ENCODE results near the gene KIAA0753. TPM values are rescaled to one million over a fixed set of nuclear protein-coding genes. Genes with fewer than 3 reads are reported as not detected.
A peak's percentile ranks its signal among the peaks of the same experiment; 100 is the strongest.

Gene KIAA0753
- total and polyA plus RNA-seq, 4 donors, result 5.3 to 31.9 (median 12.8) TPM

DNA sequence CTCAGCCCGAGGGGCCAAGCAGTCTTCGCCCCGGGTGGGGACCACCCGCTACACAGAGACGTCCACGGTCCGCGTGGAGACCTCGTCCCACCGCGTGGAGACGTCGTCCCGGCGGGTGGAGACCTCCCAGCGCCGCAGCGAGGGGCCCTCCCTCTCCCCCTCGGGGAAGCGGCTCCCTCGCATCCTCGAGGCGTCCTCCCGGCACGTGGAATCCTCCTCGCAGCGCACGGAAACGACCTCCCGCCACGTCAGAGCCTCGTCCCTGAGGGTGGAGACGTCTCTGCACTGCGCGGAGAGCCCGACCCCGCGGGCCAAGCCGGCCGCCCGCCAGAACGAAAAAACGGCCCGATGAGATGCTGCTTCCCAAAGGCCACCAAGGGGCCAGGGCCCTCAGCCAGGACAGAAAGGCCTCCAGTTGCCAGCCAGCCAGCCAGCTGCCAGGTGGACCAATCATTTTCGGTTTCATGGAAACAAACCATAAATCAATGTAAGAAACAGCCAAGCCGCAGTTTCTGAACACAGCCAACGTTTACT lies 11.5 kb upstream of the KIAA0753 start:
- Histone ChIP-seq H3K27me3 (ENCODE audit: control insufficient read depth in 3 of 3, insufficient read depth in 3 of 3, low read length in 2 of 3) (peaks cover 0 to 27% (median 24%) of the 10 kb centered on the region in 3 donors), H3K4me1 (ENCODE audit: control insufficient read depth in 5 of 5, insufficient read depth in 5 of 5, low read length in 5 of 5) (peaks cover 10 to 40% (median 14%) of the 10 kb centered on the region in 5 donors), H3K36me3 (ENCODE audit: control insufficient read depth in 4 of 4, insufficient read depth in 4 of 4, low read length in 4 of 4) (peaks cover 5 to 24% (median 9%) of the 10 kb centered on the region in 4 donors), H3K4me3 (peak overlapping the region; percentile 89), H3K27ac (ENCODE audit: low read depth in 1 of 2, low read length in 1 of 2) (peak overlapping the region in 1 of 2 donors; percentile 75), H3K9ac (ENCODE audit: insufficient read depth in 1 of 2, low read length in 2 of 2) (peak overlapping the region in 1 of 2 donors; percentile 47), H3K9me3 (ENCODE audit: control insufficient read depth in 4 of 4, insufficient read depth in 3 of 4, low read length in 3 of 4) (peaks cover 0 to 4% (median 0%) of the 10 kb centered on the region in 4 donors)
- 1 to 6% methylated on average over 45 to 47 of the region's 47 CpGs for WGBS, 2 donors
- TF ChIP-seq, protein P1, sequence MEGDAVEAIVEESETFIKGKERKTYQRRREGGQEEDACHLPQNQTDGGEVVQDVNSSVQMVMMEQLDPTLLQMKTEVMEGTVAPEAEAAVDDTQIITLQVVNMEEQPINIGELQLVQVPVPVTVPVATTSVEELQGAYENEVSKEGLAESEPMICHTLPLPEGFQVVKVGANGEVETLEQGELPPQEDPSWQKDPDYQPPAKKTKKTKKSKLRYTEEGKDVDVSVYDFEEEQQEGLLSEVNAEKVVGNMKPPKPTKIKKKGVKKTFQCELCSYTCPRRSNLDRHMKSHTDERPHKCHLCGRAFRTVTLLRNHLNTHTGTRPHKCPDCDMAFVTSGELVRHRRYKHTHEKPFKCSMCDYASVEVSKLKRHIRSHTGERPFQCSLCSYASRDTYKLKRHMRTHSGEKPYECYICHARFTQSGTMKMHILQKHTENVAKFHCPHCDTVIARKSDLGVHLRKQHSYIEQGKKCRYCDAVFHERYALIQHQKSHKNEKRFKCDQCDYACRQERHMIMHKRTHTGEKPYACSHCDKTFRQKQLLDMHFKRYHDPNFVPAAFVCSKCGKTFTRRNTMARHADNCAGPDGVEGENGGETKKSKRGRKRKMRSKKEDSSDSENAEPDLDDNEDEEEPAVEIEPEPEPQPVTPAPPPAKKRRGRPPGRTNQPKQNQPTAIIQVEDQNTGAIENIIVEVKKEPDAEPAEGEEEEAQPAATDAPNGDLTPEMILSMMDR (IDR thresholded peaks at IDR 0.05; ENCODE audit: control extremely low read depth, extremely low read depth), result no peak
- DNase-seq (peak; percentile 58 to 69 (median 59)), ATAC-seq (ENCODE audit: insufficient read depth, low FRiP score) (no peak)

DNA sequence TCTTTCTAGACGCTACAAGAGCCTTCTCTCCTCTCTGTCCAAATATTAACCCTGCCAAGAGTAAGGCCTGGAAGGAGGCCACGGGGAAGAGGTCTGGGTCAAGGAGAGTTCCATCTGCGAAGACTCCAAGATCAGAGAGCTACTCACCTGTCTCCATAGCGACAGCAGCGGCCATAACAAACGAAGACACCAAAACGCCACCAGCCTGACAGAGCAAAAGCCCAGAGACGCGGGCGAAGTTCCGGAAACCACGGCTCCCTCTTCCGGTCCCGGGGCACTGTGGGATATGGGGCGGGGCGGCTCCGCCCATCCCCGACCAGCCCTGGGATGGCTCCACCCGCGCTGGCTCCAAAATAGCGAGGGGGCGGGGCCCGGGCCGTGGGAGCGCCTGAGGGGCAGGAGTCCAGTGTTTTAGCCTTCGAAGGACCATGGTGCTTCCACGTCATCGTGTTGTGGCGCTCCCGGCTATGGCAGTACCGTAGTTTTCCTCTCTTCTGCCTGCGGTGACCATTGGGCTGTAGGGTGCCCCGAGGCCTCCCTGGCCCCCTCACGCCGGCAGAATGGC lies 10.9 kb upstream of the KIAA0753 start, which contains the start of the genes C17orf100 and MED31:
C17orf100 (plus strand) TSS at position 409 of the 565 bp plus-strand sequence; CDS start at position 561, 152 bp downstream.
MED31 (minus strand) TSS at position 252 of the 565 bp plus-strand sequence; CDS start at position 175, 77 bp downstream.
- Histone ChIP-seq H3K27ac (ENCODE audit: low read depth in 1 of 2, low read length in 1 of 2) (peak within 1 kb of the TSS; percentile 83 to 98), H3K27me3 (ENCODE audit: control insufficient read depth in 3 of 3, insufficient read depth in 3 of 3, low read length in 2 of 3) (peaks cover 0 to 26% (median 24%) of the 10 kb centered on the region in 3 donors), H3K4me3 (peak within 1 kb of the TSS; percentile 89), H3K36me3 (ENCODE audit: control insufficient read depth in 4 of 4, insufficient read depth in 4 of 4, low read length in 4 of 4) (peaks cover 5 to 24% (median 9%) of the 10 kb centered on the region in 4 donors), H3K9me3 (ENCODE audit: control insufficient read depth in 4 of 4, insufficient read depth in 3 of 4, low read length in 3 of 4) (peaks cover 0 to 4% (median 0%) of the 10 kb centered on the region in 4 donors), H3K9ac (ENCODE audit: insufficient read depth in 1 of 2, low read length in 2 of 2) (peak within 1 kb of the TSS; percentile 71 to 77), H3K4me1 (ENCODE audit: control insufficient read depth in 5 of 5, insufficient read depth in 5 of 5, low read length in 5 of 5) (peaks cover 10 to 40% (median 14%) of the 10 kb centered on the region in 5 donors)
- peak; percentile 98 for ATAC-seq (ENCODE audit: insufficient read depth, low FRiP score)
- DNase-seq, result peak; percentile 94 to 95 (median 94)
- TF ChIP-seq, protein P1 (IDR thresholded peaks at IDR 0.05; ENCODE audit: control extremely low read depth, extremely low read depth), result no peak
- 0 to 2% methylated on average over 35 of the region's 35 CpGs for WGBS, 2 donors

DNA sequence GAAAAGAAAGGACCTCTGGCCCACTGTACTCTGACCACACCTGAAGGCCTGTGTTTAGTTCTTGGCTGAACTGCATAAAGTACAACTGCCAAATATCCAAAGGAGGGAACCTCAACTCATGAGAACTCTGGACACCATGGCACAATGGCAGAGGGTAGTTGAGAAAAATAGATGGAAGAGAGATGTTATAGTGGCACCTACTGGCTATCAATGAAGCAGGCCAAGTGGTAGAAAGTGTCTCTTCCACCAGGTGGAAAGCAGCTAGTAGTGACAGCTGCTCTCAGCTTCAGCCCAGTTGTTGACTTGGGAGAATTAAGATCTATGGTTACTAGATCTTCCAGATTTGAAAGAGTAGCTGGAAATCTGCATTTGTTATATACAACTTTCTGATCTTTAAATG lies 7.7 kb upstream of the KIAA0753 start:
- TF ChIP-seq, protein P1 (IDR thresholded peaks at IDR 0.05; ENCODE audit: control extremely low read depth, extremely low read depth), result no peak

More for the DNA sequence above, 7.7 kb upstream of the KIAA0753 start:
- peaks cover 0 to 23% (median 11%) of the 10 kb centered on the region in 5 donors for H3K4me1 ChIP-seq (ENCODE audit: control insufficient read depth in 5 of 5, insufficient read depth in 5 of 5, low read length in 5 of 5)
- peaks cover 0 to 4% (median 0%) of the 10 kb centered on the region in 4 donors for H3K9me3 ChIP-seq (ENCODE audit: control insufficient read depth in 4 of 4, insufficient read depth in 3 of 4, low read length in 3 of 4)
- ATAC-seq (ENCODE audit: insufficient read depth, low FRiP score), result no peak
- peak in 1 of 3 donors; percentile 4 for DNase-seq
- H3K36me3 ChIP-seq (ENCODE audit: control insufficient read depth in 4 of 4, insufficient read depth in 4 of 4, low read length in 4 of 4), result peaks cover 10 to 33% (median 13%) of the 10 kb centered on the region in 4 donors
- no peak overlapping the region for H3K4me3 ChIP-seq
- no peak overlapping the region for H3K9ac ChIP-seq (ENCODE audit: insufficient read depth in 1 of 2, low read length in 2 of 2)
- H3K27ac ChIP-seq (ENCODE audit: low read depth in 1 of 2, low read length in 1 of 2), result no peak overlapping the region
- peaks cover 0 to 4% (median 2%) of the 10 kb centered on the region in 3 donors for H3K27me3 ChIP-seq (ENCODE audit: control insufficient read depth in 3 of 3, insufficient read depth in 3 of 3, low read length in 2 of 3)
